Sigmoid colon (tissue), 7 donors: ENCODE measurements around the gene LEMD3. TPM values are rescaled to one million over a fixed set of nuclear protein-coding genes. Genes with fewer than 3 reads are reported as not detected.

Experiments used
- DNase-seq: peaks from one replicate; pipeline ENCODE4 v3.0.0-alpha.2; 2019
- H3K27ac ChIP-seq, 4 donors: fragments of 200-600 bp; sonication (generic); one replicate each; pipeline ENCODE4 v1.5.1; 2016 to 2019; ENCODE audit warnings: mild to moderate bottlenecking in 1 of 4
- H3K27me3 ChIP-seq, 3 donors: fragments of 200-600 bp; sonication (generic); one replicate each; pipeline ENCODE4 v1.5.1; 2019; ENCODE audit warnings: mild to moderate bottlenecking in 1 of 3
- H3K36me3 ChIP-seq, 4 donors: fragments of 200-600 bp; sonication (generic); one replicate each; pipeline ENCODE4 v1.5.1; 2016 to 2019
- H3K4me1 ChIP-seq, 4 donors: fragments of 200-600 bp; sonication (generic); one replicate each; pipeline ENCODE4 v1.5.1; 2017 to 2019
- H3K4me3 ChIP-seq, 4 donors: fragments of 200-600 bp; sonication (generic); one replicate each; pipeline ENCODE4 v1.5.1; 2017 to 2019; ENCODE audit warnings: mild to moderate bottlenecking in 2 of 4, moderate library complexity in 1 of 4
- H3K9me3 ChIP-seq, 4 donors: fragments of 200-600 bp in 3 of 4; sonication (generic) in 3 of 4; one replicate each; pipeline versions ENCODE4 v1.5.1 to v1.6.1; 2013 to 2019
- EP300 ChIP-seq, 4 donors: sonication (generic); formaldehyde crosslinking; IDR thresholded peaks; one replicate each; pipeline ENCODE4 v1.6.1; 2017; ENCODE audit warnings: antibody characterized with exemption in 4 of 4
- POLR2A ChIP-seq, 2 donors: fragments of 450-650 bp; IDR thresholded peaks; one replicate each; pipeline ENCODE4 v1.6.1; 2016; ENCODE audit warnings: antibody characterized with exemption in 2 of 2, mild to moderate bottlenecking in 2 of 2, moderate library complexity in 2 of 2
- POLR2AphosphoS5 ChIP-seq, 4 donors: sonication (generic); formaldehyde crosslinking; IDR thresholded peaks; one replicate each; pipeline ENCODE4 v1.6.1; 2017; ENCODE audit warnings: antibody characterized with exemption in 4 of 4
- WGBS, 2 donors: extraction: QIAGEN DNeasy Blood & Tissue Kit; methylation state at CpG; one replicate each; pipeline ENCODE4 v1.1.7; 2013; 5-methylcytosine and 5-hydroxymethylcytosine counted together
- intact Hi-C: fragments of 100-400 bp; cut with DNase I; formaldehyde crosslinking; loops from one replicate; pipeline ENCODE4 v1.15.1; 2023
- polyA plus RNA-seq, 3 donors: library from polyadenylated mRNA; stranded (reverse); fragments of 200-250 nt; gene quantifications; one replicate each; pipeline ENCODE4 v1.2.3, GENCODE V29; 2013
- total RNA-seq, 4 donors: library from RNA; depleted of rRNA; stranded (reverse); fragments of >200 nt; gene quantifications; one replicate each; pipeline ENCODE4 v1.1.0, GENCODE V29; 2016
- TF ChIP-seq, protein P1 (sequence below), 4 experiments: fragments of 450-650 bp in 3 of 4; fragments of 200-600 bp in 1 of 4; IDR thresholded peaks; one replicate each; pipeline ENCODE4 v1.5.1; 2016 to 2019; ENCODE audit warnings: antibody characterized with exemption in 4 of 4, mild to moderate bottlenecking in 3 of 4, moderate library complexity in 2 of 4
- donor health status: healthy with polysubstance abuse.
- donor health status: Bipolar disorder and iron deficiency.
- donor health status: healthy.

LEMD3 gene
- total and polyA plus RNA-seq, 7 donors: 3.6 to 32.7 (median 17.7) TPM

GRCh38 chr12:65277994-65278575 lies 108.7 kb downstream of the LEMD3 start:
- Histone ChIP-seq H3K4me3 (peak overlapping the region; percentile 82 to 97 (median 93)), H3K27ac (peak overlapping the region; percentile 96 to 98 (median 98))
- intact Hi-C loops: loop anchor here (2.0 to 5.0 kb wide), 2 partner anchors 23 to 111 kb away; partner anchors contain the start of gene LEMD3

GRCh38 chr12:65278576-65279368 lies 109.4 kb downstream of the LEMD3 start, which contains the start of gene MSRB3:
MSRB3 (plus strand) TSS chr12:65278683; CDS start chr12:65308580, 29,897 bp downstream.
- no peaks in the 10 kb centered on the region for H3K27me3 ChIP-seq
- H3K4me1 ChIP-seq: peaks cover 0 to 51% (median 43%) of the 10 kb centered on the region in 4 donors
- peak within 1 kb of the TSS; percentile 82 to 97 (median 93) for H3K4me3 ChIP-seq
- peak in 1 of 4 donors; percentile 23 for TF ChIP-seq EP300 (IDR thresholded peaks at IDR 0.05)
- TF ChIP-seq POLR2AphosphoS5 (IDR thresholded peaks at IDR 0.05): peak; percentile 91 to 97 (median 94)
- peak; percentile 80 to 89 for TF ChIP-seq POLR2A (IDR thresholded peaks at IDR 0.05)
- TF ChIP-seq, protein P1, sequence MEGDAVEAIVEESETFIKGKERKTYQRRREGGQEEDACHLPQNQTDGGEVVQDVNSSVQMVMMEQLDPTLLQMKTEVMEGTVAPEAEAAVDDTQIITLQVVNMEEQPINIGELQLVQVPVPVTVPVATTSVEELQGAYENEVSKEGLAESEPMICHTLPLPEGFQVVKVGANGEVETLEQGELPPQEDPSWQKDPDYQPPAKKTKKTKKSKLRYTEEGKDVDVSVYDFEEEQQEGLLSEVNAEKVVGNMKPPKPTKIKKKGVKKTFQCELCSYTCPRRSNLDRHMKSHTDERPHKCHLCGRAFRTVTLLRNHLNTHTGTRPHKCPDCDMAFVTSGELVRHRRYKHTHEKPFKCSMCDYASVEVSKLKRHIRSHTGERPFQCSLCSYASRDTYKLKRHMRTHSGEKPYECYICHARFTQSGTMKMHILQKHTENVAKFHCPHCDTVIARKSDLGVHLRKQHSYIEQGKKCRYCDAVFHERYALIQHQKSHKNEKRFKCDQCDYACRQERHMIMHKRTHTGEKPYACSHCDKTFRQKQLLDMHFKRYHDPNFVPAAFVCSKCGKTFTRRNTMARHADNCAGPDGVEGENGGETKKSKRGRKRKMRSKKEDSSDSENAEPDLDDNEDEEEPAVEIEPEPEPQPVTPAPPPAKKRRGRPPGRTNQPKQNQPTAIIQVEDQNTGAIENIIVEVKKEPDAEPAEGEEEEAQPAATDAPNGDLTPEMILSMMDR (IDR thresholded peaks at IDR 0.05): no peak
- DNase-seq: peak; percentile 92
- no peaks in the 10 kb centered on the region for H3K36me3 ChIP-seq
- peak within 1 kb of the TSS; percentile 96 to 98 (median 98) for H3K27ac ChIP-seq
- H3K9me3 ChIP-seq: no peaks in the 10 kb centered on the region
- intact Hi-C loops: loop anchor here (2.0 to 5.0 kb wide), 2 partner anchors 22 to 111 kb away; partner anchors contain the start of gene LEMD3
- 1% methylated on average over 85 of the region's 85 CpGs for WGBS, 2 donors

More at GRCh38 chr12:65277994-65278575, 108.7 kb downstream of the LEMD3 start:
- Histone ChIP-seq H3K4me1 (peaks cover 0 to 44% (median 36%) of the 10 kb centered on the region in 4 donors), H3K9me3 (no peaks in the 10 kb centered on the region), H3K27me3 (no peaks in the 10 kb centered on the region), H3K36me3 (no peaks in the 10 kb centered on the region)
- TF ChIP-seq, protein P1 (IDR thresholded peaks at IDR 0.05): no peak
- no peak for TF ChIP-seq POLR2A (IDR thresholded peaks at IDR 0.05)
- WGBS, 2 donors: 27 to 48% methylated on average over 23 of the region's 23 CpGs
- peak; percentile 63 for DNase-seq

DNA sequence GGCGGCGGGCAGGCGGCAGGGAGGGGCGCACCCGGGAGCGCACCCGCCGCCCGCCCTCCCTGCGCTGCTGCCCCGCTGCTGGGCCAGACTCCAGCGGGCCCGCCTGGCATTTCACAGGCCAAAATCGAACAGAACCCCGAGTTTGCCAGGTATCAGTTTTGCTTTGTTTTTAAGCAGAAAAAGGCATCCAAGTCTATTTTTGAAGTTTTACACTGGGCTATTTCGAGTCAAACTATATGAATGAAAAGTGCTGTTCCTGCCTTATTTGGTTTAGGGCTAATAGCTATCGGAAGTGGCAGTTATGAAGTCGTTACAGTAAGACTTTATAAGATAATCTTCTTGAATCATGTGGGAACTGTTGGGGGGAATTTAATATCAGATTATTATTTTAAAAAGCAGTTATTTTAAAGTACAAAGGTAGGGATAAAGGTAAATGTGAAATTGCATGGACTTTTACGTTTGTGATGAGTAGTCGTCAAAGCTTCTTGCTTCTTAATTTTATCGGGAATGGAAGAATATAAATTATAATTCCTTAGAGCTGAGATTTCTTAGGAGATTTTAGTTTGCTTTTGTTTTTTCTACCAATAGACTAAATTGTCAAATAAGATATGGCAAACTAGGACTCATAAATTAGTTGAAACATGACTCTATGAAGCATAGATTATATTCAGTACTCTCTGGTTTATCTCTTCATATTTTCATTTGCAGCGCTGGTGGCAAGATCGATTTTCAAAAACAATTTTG lies 110.2 kb downstream of the LEMD3 start:
- Histone ChIP-seq H3K9me3 (no peaks in the 10 kb centered on the region), H3K4me3 (peak overlapping the region; percentile 82 to 97 (median 93)), H3K36me3 (no peaks in the 10 kb centered on the region), H3K27me3 (no peaks in the 10 kb centered on the region), H3K27ac (peak overlapping the region; percentile 96 to 98 (median 98)), H3K4me1 (peaks cover 0 to 58% (median 50%) of the 10 kb centered on the region in 4 donors)
- intact Hi-C loops: loop anchor here (2.0 to 5.0 kb wide), 2 partner anchors 21 to 112 kb away; partner anchors contain the start of gene LEMD3
- WGBS, 2 donors: 11 to 17% methylated on average over 23 of the region's 23 CpGs
- no peak for DNase-seq
- TF ChIP-seq POLR2AphosphoS5 (IDR thresholded peaks at IDR 0.05) (no peak), POLR2A (IDR thresholded peaks at IDR 0.05) (no peak), EP300 (IDR thresholded peaks at IDR 0.05) (no peak)
- TF ChIP-seq, protein P1 (IDR thresholded peaks at IDR 0.05): no peak

GRCh38 chr12:65280306-65280705 lies 110.9 kb downstream of the LEMD3 start:
- intact Hi-C loops: no loop called here
- H3K4me3 ChIP-seq: peak overlapping the region in 3 of 4 donors; percentile 82 to 95 (median 91)
- no peaks in the 10 kb centered on the region for H3K36me3 ChIP-seq
- peak overlapping the region in 3 of 4 donors; percentile 97 to 98 (median 98) for H3K27ac ChIP-seq
- 44 to 50% methylated on average over 3 of the region's 3 CpGs for WGBS, 2 donors
- H3K4me1 ChIP-seq: peaks cover 0 to 63% (median 57%) of the 10 kb centered on the region in 4 donors
- DNase-seq: no peak
- H3K9me3 ChIP-seq: no peaks in the 10 kb centered on the region
- no peaks in the 10 kb centered on the region for H3K27me3 ChIP-seq
- TF ChIP-seq, protein P1 (IDR thresholded peaks at IDR 0.05): no peak
- no peak for TF ChIP-seq POLR2AphosphoS5 (IDR thresholded peaks at IDR 0.05)
- TF ChIP-seq EP300 (IDR thresholded peaks at IDR 0.05): no peak
